GM19193 (cell line): ENCODE data around the gene MTHFSD.

Experiments
- POLR2A ChIP-seq: IDR thresholded peaks from 4 replicates; pipeline ENCODE4 v1.6.1; 2011; ENCODE audit not compliant: insufficient read depth, insufficient read length; ENCODE audit errors: extremely low read depth

The MTHFSD gene

DNA sequence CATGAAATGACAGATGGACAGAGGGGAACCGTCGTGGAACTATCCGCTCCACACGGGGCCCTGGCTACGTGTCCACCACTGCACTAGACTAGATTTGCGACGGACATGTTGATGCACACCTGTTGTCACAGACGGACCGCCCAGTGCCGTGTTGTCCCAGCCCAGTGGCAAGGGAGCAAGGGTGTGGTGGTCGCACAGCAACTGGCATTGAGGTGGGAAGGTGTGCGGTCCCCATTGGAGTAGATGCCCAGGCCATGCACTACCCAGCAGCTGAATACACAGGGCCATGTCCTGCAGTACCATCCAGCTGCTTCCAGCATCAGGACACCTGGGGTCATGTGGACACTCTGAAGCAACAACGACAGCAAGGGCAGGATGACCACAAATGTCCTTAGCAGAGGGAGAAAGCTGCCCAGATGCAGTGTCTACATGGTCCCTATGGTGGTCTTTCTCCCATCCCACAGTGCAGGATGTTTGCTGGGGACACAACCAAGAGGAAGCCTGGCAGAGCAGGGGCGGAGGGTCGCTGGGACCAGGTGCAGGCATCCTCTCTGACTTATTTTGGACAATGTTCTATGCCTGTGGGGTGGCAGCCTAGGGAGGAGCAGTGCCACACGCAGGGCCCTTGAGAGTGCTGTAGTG is 35.9 kb downstream of the MTHFSD start:
- no peak for TF ChIP-seq POLR2A

DNA sequence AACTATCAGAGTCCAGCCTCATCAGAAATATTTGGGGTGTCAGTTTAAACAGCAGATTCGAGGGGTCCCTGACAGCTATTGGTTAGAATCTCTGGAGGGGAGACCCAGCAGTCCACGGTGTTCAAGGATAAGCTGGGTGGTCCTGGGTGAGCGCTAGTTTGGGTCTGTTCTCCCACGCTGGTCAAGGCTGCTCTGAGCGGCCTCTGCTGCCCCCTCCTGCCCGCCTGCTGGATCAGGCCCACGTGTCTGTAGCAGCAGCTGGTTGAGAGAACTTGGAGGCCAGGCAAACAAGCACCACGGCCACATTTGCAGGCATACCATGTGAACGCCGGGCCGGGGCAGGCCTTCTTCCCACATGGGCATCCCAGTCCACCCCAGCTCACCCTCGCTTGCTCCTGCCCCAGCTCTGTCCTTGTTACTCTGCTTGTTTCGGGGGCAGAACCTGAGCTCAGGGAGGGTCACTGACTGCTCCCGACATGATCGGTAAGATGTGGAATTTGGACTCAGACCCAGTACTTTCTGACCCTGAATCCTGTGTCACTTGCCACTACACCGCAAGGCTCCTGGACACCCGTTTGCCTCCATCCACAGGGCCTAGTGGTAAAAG is 37.3 kb downstream of the MTHFSD start:
- TF ChIP-seq POLR2A = no peak

DNA sequence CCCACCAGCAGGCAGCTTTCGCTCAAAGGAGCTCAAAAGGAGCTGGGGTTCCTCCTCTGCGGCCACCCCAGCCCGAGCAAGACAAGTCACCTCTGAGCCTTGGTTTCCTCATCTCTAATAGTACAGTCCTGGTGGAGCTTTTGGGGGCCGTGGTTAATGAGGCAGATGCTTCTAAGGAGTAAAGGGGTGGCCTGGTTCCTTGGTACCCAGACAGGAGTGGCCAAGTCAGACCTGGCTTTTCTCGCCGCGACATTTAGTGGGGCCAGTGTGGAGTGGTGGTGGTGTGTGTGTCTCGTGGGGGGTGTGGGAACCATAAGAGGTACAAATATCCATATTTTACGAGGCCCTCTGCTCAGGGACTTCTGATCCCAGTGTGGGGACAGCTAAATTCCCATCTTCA is 38.0 kb downstream of the MTHFSD start:
- no peak for TF ChIP-seq POLR2A

DNA sequence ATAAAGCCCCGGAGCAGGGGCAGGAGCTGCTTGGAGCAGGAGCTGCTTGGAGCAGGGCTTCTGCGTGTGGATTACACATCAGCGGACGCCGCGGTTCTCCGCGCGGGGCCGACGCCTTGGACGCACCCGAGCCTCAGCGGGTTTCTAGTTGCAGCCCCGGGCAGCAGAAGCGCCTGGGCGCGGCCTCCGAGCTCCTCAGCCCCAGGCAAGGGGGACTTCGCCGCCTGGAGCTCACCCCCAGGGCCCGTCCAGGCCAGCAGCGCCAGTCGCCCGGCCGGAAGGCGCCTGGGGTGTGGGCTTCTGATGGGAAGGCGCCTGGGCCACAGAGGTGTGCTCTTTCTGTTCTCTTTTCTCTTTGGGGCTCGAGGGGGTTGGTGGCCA is 38.4 kb downstream of the MTHFSD start:
- no peak for TF ChIP-seq POLR2A

DNA sequence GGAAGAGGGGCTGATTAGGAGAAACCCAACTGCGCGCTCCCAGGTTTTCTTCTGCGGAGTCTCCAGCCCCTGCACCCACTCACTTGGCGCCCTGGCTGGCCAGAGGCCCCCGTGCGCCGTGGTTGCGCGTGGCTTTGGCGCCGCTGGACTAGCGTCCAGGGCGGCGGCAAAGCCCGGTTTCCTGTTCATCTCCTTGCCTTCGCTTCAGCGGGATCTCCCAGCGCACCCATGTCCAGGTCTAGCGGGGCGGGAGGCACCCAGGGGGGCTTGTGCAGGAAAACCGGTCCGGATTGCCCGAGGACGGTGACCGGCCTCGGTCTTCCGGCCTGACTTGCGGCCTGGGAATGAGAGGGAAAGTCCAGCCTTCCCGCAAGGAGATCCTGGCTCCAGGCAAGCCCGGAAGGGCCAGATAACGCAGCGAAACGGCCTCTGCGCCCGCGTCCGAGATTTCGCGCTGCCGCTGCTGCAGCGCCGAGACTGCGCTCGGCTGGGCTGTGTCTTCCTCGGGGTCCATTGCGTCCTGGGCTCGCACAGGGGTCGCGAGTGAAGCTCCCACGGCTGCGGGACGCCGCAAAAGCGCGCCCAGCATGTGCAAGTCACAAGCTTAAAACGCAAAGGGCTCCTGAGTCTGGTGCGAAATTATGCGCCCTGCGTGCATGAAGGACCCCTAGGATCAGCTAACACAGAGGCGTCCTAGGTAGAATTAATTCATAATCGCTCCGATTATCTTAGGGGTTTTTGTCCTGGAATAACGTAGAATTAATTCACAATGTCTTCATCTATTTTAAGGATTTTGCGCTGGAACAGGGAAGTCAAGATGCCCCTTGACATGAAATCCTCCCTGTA is 39.0 kb downstream of the MTHFSD start:
- no peak for TF ChIP-seq POLR2A

DNA sequence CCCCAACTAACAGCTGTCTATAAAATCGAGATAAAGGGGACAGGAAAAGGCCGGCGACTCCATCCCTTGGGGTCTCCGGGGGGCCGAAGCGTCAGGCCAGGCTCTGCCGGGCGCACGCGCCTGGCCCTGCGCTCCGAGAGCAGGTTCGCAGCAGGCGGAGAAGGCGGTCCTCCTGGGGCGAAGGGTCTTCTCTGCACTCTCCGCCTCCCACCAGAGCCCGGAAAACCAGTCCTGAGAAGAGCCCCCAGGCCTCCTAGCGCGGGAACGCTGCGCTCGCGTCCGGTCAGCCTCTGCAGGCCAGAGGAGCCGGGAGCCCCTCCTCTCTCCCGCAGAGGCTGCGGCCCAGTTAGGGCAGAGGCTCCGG is 39.6 kb downstream of the MTHFSD start:
- TF ChIP-seq POLR2A = no peak

DNA sequence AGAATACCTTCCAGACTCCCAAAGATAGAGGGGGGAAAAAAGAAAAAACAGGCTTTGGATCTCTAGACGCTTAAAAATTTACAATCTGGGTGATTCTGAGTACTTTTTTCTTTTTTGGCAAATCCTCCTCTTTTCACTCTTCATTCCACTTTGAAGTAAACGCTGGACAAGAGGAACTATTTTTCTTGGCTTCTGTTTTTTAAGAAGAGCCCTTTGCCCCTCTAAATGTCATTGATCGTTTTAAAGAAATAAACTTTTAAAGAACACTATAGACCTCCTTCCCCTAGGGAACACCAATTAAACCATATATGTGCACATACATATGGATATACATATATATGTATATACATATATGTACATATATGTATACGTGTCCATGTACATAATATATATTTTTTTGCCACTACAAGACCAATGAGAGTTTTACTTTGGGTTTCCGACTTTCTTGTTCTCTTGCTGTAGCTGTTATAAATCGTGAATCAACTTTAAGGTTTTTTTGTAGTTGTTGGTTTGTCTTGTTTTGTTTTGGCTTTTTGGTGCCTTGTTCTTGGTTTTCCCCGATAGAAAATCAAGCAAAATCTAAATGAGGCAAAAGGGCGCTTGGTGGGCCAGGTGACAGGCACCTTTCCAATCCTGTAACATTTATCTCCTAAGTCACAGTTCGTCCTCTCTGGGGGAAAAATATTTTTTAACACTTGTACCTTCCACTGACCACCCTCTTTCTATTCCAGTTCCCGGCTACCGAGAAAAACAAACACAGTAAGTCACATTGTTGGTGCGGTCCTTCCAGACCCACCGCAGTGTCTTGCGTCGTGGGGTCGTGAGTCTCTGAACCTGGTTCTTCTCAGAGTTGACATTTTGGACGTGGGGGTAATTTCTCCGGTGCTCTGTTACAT is 40.3 kb downstream of the MTHFSD start:
- no peak for TF ChIP-seq POLR2A

DNA sequence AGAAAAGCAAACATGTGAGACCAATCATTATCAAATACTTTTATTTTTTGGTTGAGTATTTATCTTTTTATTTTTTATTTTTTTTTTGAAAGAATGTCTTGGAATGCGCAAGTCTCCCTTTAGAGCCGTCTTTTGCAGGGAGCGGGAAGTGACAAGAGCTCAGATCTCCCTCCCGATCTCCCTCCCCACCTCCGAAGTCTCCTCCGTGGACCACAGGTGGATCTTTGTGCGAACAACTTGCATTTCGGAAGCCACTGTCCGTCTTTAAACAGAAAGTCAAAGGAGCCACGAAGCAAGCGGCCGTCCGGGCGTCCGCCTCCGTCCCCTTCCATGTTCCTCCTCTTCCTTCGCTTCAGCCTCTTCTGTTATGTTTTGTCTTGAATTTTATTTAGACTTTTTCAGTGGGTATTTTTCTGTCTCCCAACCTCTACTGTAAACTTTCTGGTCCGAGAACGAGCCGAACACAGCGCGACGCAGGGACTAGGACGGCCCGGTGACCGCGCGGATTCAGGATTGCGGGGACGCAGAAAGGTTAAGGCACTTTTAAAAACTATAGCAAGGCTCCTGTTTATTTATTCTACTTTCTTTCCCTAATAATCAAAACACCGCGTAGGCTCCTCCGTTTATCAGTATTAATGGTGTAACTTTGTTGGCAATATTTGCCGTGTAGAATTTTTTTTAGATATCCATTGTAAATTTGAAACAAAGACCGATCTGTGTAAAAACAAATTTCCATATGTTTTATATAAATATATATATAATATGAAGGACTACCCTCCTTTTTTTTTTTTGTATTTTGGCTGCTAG is 41.4 kb downstream of the MTHFSD start:
- TF ChIP-seq POLR2A = no peak

DNA sequence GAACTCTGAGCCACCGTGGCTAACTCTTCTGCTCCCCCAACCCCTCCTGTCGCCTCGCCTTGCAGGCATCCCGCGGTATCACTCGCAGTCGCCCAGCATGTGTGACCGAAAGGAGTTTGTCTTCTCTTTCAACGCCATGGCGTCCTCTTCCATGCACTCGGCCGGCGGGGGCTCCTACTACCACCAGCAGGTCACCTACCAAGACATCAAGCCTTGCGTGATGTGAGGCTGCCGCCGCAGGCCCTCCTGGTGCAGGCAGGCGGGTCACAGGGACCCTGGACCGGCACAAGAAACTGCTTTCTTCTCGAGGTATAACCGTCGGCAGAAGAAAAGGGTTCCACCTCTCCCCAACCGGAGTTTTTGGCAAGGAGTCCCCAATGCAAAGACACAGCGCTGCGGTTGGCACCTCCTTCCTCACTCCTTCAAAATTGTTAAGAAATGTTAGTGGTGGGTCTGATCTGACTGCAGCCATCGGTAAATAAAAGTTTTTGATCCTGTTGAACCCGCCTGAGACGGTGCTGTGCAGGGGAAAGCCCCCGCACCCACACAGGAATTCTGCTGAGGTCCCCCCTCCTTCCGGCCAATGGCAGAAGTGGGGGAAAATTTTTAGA is 42.1 kb downstream of the MTHFSD start:
- TF ChIP-seq POLR2A = no peak

DNA sequence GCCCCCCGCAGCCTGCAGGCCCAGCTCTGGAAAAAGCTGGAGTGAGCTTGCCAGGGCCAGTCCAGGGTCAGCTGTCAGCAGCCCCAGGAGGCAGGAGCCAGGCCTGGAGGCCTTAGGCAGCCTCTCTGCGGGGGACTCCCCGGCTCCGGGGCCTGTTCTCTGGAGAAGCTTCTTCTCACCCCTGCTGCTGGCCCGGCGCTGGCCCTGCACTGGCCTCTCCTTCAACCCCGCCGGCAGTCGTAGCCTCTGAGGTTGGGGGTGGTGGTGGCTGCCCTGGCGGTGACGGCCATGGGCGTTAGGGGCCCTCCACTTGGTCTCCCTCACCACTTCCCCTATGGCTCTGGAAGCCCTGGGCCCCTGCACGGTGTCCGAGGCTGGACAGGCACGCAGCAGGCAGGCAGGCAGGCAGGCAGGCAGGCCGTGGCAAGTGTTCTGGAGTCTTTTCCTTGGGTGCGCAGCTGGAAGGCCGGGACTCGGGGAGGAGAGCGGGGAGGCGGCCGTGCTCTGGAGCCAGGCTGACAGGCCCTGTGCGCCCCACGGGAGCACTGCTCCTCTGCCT is 42.7 kb downstream of the MTHFSD start:
- TF ChIP-seq POLR2A = no peak

DNA sequence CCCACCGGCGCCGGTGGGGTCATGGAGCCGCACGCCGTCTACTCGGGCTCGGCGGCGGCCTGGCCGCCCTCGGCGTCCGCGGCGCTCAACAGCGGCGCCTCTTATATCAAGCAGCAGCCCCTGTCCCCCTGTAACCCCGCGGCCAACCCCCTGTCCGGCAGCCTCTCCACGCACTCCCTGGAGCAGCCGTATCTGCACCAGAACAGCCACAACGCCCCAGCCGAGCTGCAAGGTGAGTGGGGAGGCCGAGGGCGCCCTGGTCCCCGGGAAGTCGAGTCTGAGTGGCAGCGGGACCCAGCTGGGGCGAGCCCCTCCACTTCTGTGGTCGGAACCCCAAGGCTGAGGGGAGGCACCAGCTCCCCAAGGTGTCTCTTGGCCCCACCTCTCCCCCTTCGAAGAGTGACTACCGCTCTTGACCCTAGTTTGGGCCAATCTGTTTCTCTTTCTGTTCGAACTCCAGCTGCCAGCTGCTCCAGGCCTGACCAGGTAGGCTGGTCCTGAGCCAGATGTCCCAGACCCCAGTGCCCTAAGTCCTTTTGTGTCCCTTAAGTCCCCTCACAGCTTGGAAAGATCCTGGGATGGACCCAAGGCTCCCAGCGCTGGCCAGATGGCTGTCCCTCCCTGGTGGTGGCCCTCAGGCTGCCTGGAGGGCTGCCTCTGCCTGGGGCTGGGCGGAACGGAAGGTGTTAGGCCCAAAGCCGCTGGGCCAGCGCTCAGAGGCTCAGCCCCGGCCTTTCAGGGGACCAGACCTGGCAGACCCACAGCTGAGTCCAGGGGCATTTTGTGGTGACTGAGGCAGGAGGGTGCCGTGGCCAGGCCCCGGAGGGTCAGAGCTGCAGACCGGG is 43.5 kb downstream of the MTHFSD start:
- TF ChIP-seq POLR2A = no peak

DNA sequence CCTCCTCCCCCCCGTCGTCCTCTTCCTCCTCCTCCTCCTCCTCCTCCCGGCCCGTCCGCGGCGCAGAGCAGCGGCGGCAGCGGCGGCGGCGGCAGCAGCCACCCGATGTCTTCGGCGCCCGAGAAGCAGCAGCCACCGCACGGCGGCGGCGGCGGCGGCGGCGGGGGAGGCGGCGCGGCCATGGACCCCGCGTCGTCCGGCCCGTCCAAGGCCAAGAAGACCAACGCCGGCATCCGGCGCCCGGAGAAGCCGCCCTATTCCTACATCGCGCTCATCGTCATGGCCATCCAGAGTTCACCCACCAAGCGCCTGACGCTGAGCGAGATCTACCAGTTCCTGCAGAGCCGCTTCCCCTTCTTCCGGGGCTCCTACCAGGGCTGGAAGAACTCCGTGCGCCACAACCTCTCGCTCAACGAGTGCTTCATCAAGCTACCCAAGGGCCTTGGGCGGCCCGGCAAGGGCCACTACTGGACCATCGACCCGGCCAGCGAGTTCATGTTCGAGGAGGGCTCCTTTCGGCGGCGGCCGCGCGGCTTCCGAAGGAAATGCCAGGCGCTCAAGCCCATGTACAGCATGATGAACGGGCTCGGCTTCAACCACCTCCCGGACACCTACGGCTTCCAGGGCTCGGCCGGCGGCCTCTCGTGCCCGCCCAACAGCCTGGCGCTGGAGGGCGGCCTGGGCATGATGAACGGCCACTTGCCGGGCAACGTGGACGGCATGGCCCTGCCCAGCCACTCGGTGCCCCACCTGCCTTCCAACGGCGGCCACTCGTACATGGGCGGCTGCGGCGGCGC is 44.4 kb downstream of the MTHFSD start, which contains the start of gene FOXF1:
Gene FOXF1 (plus strand): TSS at position 63 of the 797 bp plus-strand sequence. CDS start 43 bp downstream, at position 106.
- no peak for TF ChIP-seq POLR2A
